ENCODE data around the gene ADCK1.
"Not testable (repeated sequence)": the region's sequence is repeated elsewhere in the genome, so short reads cannot be mapped to it uniquely, and the experiment has no call there.

ADCK1 gene

GRCh38 chr14:77799863-77800730 lies at the start of gene ADCK1:
Gene ADCK1, plus strand, starts transcription at chr14:77800109. Its CDS starts 18,870 bp downstream, at chr14:77818979.
- peak; percentile 75 to 84 (median 78) for DNase-seq (ENCODE audit: low read depth in 2 of 3, low spot score in 1 of 3)

GRCh38 chr14:77752266-77752665 lies 47.6 kb upstream of the ADCK1 start:
- no peak for DNase-seq (ENCODE audit: low read depth in 2 of 3, low spot score in 1 of 3)

- no peak for DNase-seq (ENCODE audit: low read depth in 2 of 3, low spot score in 1 of 3)
Measured at GRCh38 chr14:77752799-77753516, 47.0 kb upstream of the ADCK1 start.

- peak; percentile 81 to 87 (median 86) for DNase-seq (ENCODE audit: low read depth in 2 of 3, low spot score in 1 of 3)
Measured at GRCh38 chr14:77760381-77761204, 39.3 kb upstream of the ADCK1 start, which contains the start of gene SNW1. Gene SNW1, minus strand, starts transcription at chr14:77761156. Its CDS starts 29 bp downstream, at chr14:77761127.

- DNase-seq (ENCODE audit: low read depth in 2 of 3, low spot score in 1 of 3): no peak
Measured at GRCh38 chr14:77761205-77761931, 38.5 kb upstream of the ADCK1 start.

GRCh38 chr14:77763316-77763715 lies 36.6 kb upstream of the ADCK1 start:
- DNase-seq (ENCODE audit: low read depth in 2 of 3, low spot score in 1 of 3): no peak

GRCh38 chr14:77763978-77764377 lies 35.9 kb upstream of the ADCK1 start:
- DNase-seq (ENCODE audit: low read depth in 2 of 3, low spot score in 1 of 3): no peak

GRCh38 chr14:77768442-77769069 lies 31.4 kb upstream of the ADCK1 start:
- DNase-seq (ENCODE audit: low read depth in 2 of 3, low spot score in 1 of 3): not testable (repeated sequence)

- not testable (repeated sequence) for DNase-seq (ENCODE audit: low read depth in 2 of 3, low spot score in 1 of 3)
Measured at GRCh38 chr14:77773966-77774365, 25.9 kb upstream of the ADCK1 start.

- DNase-seq (ENCODE audit: low read depth in 2 of 3, low spot score in 1 of 3): no peak
Measured at GRCh38 chr14:77782202-77782601, 17.7 kb upstream of the ADCK1 start.

- no peak for DNase-seq (ENCODE audit: low read depth in 2 of 3, low spot score in 1 of 3)
Measured at GRCh38 chr14:77786148-77786547, 13.8 kb upstream of the ADCK1 start.

GRCh38 chr14:77790566-77791224 lies 9.2 kb upstream of the ADCK1 start:
- DNase-seq (ENCODE audit: low read depth in 2 of 3, low spot score in 1 of 3): no peak

- DNase-seq (ENCODE audit: low read depth in 2 of 3, low spot score in 1 of 3): no peak
Measured at GRCh38 chr14:77791225-77791600, 8.7 kb upstream of the ADCK1 start.

- not testable (repeated sequence) for DNase-seq (ENCODE audit: low read depth in 2 of 3, low spot score in 1 of 3)
Measured at GRCh38 chr14:77793255-77793654, 6.7 kb upstream of the ADCK1 start.

GRCh38 chr14:77794357-77794756 lies 5.6 kb upstream of the ADCK1 start:
- DNase-seq (ENCODE audit: low read depth in 2 of 3, low spot score in 1 of 3): no peak

- not testable (repeated sequence) for DNase-seq (ENCODE audit: low read depth in 2 of 3, low spot score in 1 of 3)
Measured at GRCh38 chr14:77799456-77799855, 453 bp upstream of the ADCK1 start.

GRCh38 chr14:77800814-77801213 lies 905 bp downstream of the ADCK1 start:
- no peak for DNase-seq (ENCODE audit: low read depth in 2 of 3, low spot score in 1 of 3)

- peak in 2 of 3 donors; percentile 3 to 33 for DNase-seq (ENCODE audit: low read depth in 2 of 3, low spot score in 1 of 3)
Measured at GRCh38 chr14:77804592-77804991, 4.7 kb downstream of the ADCK1 start.

GRCh38 chr14:77805706-77806105 lies 5.8 kb downstream of the ADCK1 start:
- DNase-seq (ENCODE audit: low read depth in 2 of 3, low spot score in 1 of 3): no peak

GRCh38 chr14:77808250-77808649 lies 8.3 kb downstream of the ADCK1 start:
- no peak for DNase-seq (ENCODE audit: low read depth in 2 of 3, low spot score in 1 of 3)
